A549 (cell line): Measurements from ENCODE around the gene PRR9. TPM values are rescaled to one million over a fixed set of nuclear protein-coding genes. Genes with fewer than 3 reads are reported as not detected.
"Not testable (repeated sequence)": the region's sequence is repeated elsewhere in the genome, so short reads cannot be mapped to it uniquely, and the experiment has no call there.

Source experiments
- ATAC-seq, 2 experiments: fragments of 200-7000 bp in 1 of 2; fragments of >200 bp in 1 of 2; cut with Nextera tagmentation in 1 of 2; cut with Tn5 transposase in 1 of 2; 3 replicates each; pipeline versions ENCODE4 v1.8.0 to v1.9.1; 2018 to 2020; ENCODE audit warnings: mild to moderate bottlenecking in 1 of 2, moderate library complexity in 1 of 2
- CTCF ChIA-PET: fragments of 300-600 bp; sonication (Branson Sonifier 250); formaldehyde crosslinking; extraction: SDS; loops from one replicate; lab custom pipeline; 2021; ENCODE audit warnings: antibody characterized with exemption, inconsistent platforms; lab: Yijun Ruan, JAX
- POLR2A ChIA-PET: fragments of 350-600 bp; formaldehyde crosslinking; extraction: SDS; loops from one replicate; lab custom pipeline; 2021; ENCODE audit warnings: antibody characterized with exemption, inconsistent platforms; lab: Yijun Ruan, JAX
- DNase-seq, 2 experiments: peaks; one replicate each; pipeline versions ENCODE4 v3.0.0 to v3.0.0-alpha.2; 2011 to 2016; ENCODE audit warnings: low read depth in 1 of 2, low spot score in 1 of 2
- FAIRE-seq: peaks from 2 replicates; lab custom pipeline; 2011; peaks lifted over from hg19 to GRCh38; lab: Jason Lieb, UNC
- H3K27ac ChIP-seq, 2 experiments: fragments of >200 bp; sonication (Bioruptor Twin); formaldehyde crosslinking; 3 replicates each; pipeline ENCODE4 v1.5.1; 2016 to 2017
- H3K4me1 ChIP-seq: fragments of >200 bp; sonication (Bioruptor Twin); formaldehyde crosslinking; 3 replicates; pipeline ENCODE4 v1.6.1; 2016
- H3K4me2 ChIP-seq: fragments of >200 bp; sonication (Bioruptor Twin); formaldehyde crosslinking; 3 replicates; pipeline ENCODE4 v1.6.1; 2016
- H3K4me3 ChIP-seq: fragments of >200 bp; sonication (Bioruptor Twin); formaldehyde crosslinking; 3 replicates; pipeline ENCODE4 v1.5.1; 2016
- H3K9me3 ChIP-seq: fragments of >200 bp; sonication (Bioruptor Twin); formaldehyde crosslinking; 3 replicates; pipeline ENCODE4 v1.6.1; 2016
- CBX2 ChIP-seq: fragments of 200-600 bp; sonication (generic); IDR thresholded peaks from 2 replicates; pipeline ENCODE4 v1.6.1; 2016; ENCODE audit warnings: low read depth, mild to moderate bottlenecking, borderline replicate concordance
- CBX8 ChIP-seq: fragments of 200-600 bp; sonication (generic); IDR thresholded peaks from 2 replicates; pipeline ENCODE4 v1.6.1; 2016
- EP300 ChIP-seq, 2 experiments: fragments of >200 bp; sonication (Bioruptor Twin); formaldehyde crosslinking; IDR thresholded peaks; 2 replicates in 1 of 2; 3 replicates in 1 of 2; pipeline ENCODE4 v1.6.1; 2016 to 2017
- ESRRA ChIP-seq: fragments of 150-350 bp; IDR thresholded peaks from 2 replicates; pipeline ENCODE4 v1.6.1; 2014; ENCODE audit warnings: mild to moderate bottlenecking, low read length, borderline replicate concordance
- FOSL2 ChIP-seq, 2 experiments: fragments of 450-650 bp in 1 of 2; fragments of >200 bp in 1 of 2; sonication (Bioruptor Twin) in 1 of 2; formaldehyde crosslinking; IDR thresholded peaks; 2 replicates each; pipeline versions ENCODE4 v1.5.0 to v1.6.1; 2016 to 2020; ENCODE audit warnings: mild to moderate bottlenecking in 1 of 2, moderate library complexity in 1 of 2
- JUN ChIP-seq, 2 experiments: fragments of >200 bp; sonication (Bioruptor Twin); formaldehyde crosslinking; IDR thresholded peaks; 2 replicates in 1 of 2; 3 replicates in 1 of 2; pipeline ENCODE4 v1.6.1; 2016 to 2017
- MAX ChIP-seq: IDR thresholded peaks from 2 replicates; pipeline ENCODE4 v1.6.1; 2012
- POLR2A ChIP-seq: IDR thresholded peaks from 2 replicates; pipeline ENCODE4 v1.6.1; 2012; ENCODE audit warnings: mild to moderate bottlenecking, low read length
- RAD21 ChIP-seq, 2 experiments: fragments of >200 bp in 1 of 2; sonication (Bioruptor Twin) in 1 of 2; formaldehyde crosslinking in 1 of 2; IDR thresholded peaks in 1 of 2; conservative IDR thresholded peaks in 1 of 2; 2 replicates in 1 of 2; 3 replicates in 1 of 2; pipeline ENCODE4 v1.6.1; 2012 to 2018; ENCODE audit warnings: inconsistent platforms in 1 of 2
- RARB ChIP-seq: fragments of 250-450 bp; sonication (Bioruptor Pico); IDR thresholded peaks from 2 replicates; pipeline ENCODE4 v1.8.0; 2021; ENCODE audit warnings: mild to moderate bottlenecking, moderate library complexity
- RFX5 ChIP-seq: fragments of 450-650 bp; IDR thresholded peaks from 2 replicates; pipeline ENCODE4 v1.7.1; 2014; ENCODE audit warnings: antibody characterized with exemption, mild to moderate bottlenecking, moderate library complexity
- SMC3 ChIP-seq: fragments of >200 bp; sonication (Bioruptor Twin); formaldehyde crosslinking; IDR thresholded peaks from 3 replicates; pipeline ENCODE4 v1.6.1; 2018; ENCODE audit warnings: inconsistent platforms
- TP53 ChIP-seq: fragments of 250-450 bp; sonication (Bioruptor Pico); IDR thresholded peaks from 2 replicates; pipeline ENCODE4 v1.5.0; 2021; ENCODE audit warnings: mild to moderate bottlenecking, moderate library complexity
- ZNF302 ChIP-seq: fragments of 250-450 bp; sonication (Bioruptor Pico); IDR thresholded peaks from 2 replicates; pipeline ENCODE4 v1.9.0; 2021; ENCODE audit warnings: inconsistent platforms, mild to moderate bottlenecking, moderate library complexity
- WGBS: methylation state at CpG from one replicate; pipeline ENCODE4 v1.1.6; 2017; ENCODE audit errors: missing lambda C conversion rate; 5-methylcytosine and 5-hydroxymethylcytosine counted together
- polyA plus RNA-seq, 4 experiments: library from polyadenylated mRNA; depleted of rRNA in 3 of 4; stranded (reverse); fragments of >200 nt; fragmentation: RNase III in 1 of 4; extraction: RNeasy Plus Mini Kit Qiagen cat#74134 plus additional on column Dnase treatment in 1 of 4; gene quantifications; 2 replicates in 3 of 4; 3 replicates in 1 of 4; pipeline ENCODE4 v1.2.3, GENCODE V29; 2011 to 2017
- TF ChIP-seq, protein P1 (sequence below): fragments of 250-450 bp; sonication (Bioruptor Pico); IDR thresholded peaks from 2 replicates; pipeline ENCODE4 v1.5.0; 2020; ENCODE audit warnings: low read depth, mild to moderate bottlenecking, moderate library complexity

Gene PRR9
- polyA plus RNA-seq, 2 of the 4 experiments (the other 2 are of a cell fraction) = not detected

GRCh38 chr1:153174624-153175023, 42.8 kb upstream of the PRR9 start:
- no peak overlapping the region for H3K4me2 ChIP-seq
- H3K9me3 ChIP-seq = no peaks in the 10 kb centered on the region
- ChIA-PET CTCF (interaction anchor here (0.9 kb wide), 1 partner anchor 18 kb away, joined by 3 read pairs; no protein-coding TSS in a partner anchor), POLR2A (no interaction called here)
- H3K4me3 ChIP-seq = no peak overlapping the region
- ATAC-seq = no peak
- H3K4me1 ChIP-seq = no peaks in the 10 kb centered on the region
- H3K27ac ChIP-seq = no peak overlapping the region
- TF ChIP-seq MAX (no peak), EP300 (IDR thresholded peaks at IDR 0.05) (no peak), JUN (IDR thresholded peaks at IDR 0.05) (no peak), ZNF302 (CRISPR knock-in tag) (no peak), CBX8 (no peak), RFX5 (no peak)
- TF ChIP-seq, protein P1, sequence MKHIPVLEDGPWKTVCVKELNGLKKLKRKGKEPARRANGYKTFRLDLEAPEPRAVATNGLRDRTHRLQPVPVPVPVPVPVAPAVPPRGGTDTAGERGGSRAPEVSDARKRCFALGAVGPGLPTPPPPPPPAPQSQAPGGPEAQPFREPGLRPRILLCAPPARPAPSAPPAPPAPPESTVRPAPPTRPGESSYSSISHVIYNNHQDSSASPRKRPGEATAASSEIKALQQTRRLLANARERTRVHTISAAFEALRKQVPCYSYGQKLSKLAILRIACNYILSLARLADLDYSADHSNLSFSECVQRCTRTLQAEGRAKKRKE = no peak
- no peak for DNase-seq
- no peak for FAIRE-seq

DNA sequence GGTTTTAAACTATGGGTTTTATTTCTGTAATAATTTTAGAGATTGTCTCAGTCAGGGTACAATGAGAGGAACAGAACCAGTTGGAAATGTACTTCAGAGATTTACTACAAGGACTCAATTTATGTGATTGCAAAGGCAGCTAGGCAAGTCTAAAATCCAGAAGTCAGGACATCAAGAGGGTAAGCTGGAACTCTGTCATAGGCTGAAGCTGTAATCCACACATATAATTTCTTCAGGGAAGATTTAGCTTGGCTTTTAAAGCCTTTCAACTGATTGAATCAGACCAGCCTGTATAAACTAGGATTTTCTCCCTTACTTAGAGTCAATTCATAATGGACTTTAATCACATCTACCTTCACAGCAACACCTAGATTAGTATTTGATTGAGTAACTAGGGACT, 38.5 kb upstream of the PRR9 start:
- DNase-seq = no peak
- ChIA-PET POLR2A (no interaction called here), CTCF (no interaction called here)
- Histone ChIP-seq H3K9me3 (no peaks in the 10 kb centered on the region), H3K27ac (no peak overlapping the region), H3K4me2 (no peak overlapping the region)
- FAIRE-seq = no peak
- no peak for ATAC-seq
- TF ChIP-seq CBX2 (no peak), RAD21 (conservative IDR thresholded peaks at IDR 0.05 in 1 of 2, IDR thresholded peaks at IDR 0.05 in 1 of 2) (no peak), POLR2A (no peak), JUN (IDR thresholded peaks at IDR 0.05) (no peak)
- TF ChIP-seq, all 56 proteins: peak for 0
- H3K4me3 ChIP-seq = no peak overlapping the region
- H3K4me1 ChIP-seq = no peaks in the 10 kb centered on the region

DNA sequence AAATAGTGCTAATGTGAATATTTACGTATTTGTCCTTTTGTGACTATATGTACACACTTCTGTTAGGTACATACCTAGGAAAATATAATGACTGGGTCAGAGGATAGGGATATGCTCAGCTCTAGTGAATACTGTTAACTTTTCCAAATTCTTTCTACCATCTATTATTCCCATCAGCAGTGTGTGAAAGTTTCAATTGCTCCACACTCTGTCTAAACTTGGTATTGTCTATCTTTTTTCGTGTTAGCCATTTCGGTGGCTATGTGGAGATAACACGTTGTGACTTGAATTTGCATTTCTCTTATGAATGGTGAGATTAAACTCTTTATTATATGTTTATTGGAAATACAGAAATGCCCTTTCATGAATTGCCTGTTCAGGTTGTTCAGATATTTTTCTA, 36.8 kb upstream of the PRR9 start:
- DNase-seq = no peak
- Histone ChIP-seq H3K27ac (no peak overlapping the region), H3K9me3 (no peaks in the 10 kb centered on the region), H3K4me1 (no peaks in the 10 kb centered on the region), H3K4me3 (no peak overlapping the region), H3K4me2 (no peak overlapping the region)
- ATAC-seq = no peak
- CTCF ChIA-PET = no interaction called here
- FAIRE-seq = no peak
- WGBS = 13% methylated on average over 4 of the region's 4 CpGs
- POLR2A ChIA-PET = no interaction called here
- no peak for TF ChIP-seq SMC3
- no peak for TF ChIP-seq FOSL2 (IDR thresholded peaks at IDR 0.05)
- no peak for TF ChIP-seq FOSL2 (CRISPR knock-in tag; IDR thresholded peaks at IDR 0.05)
- no peak for TF ChIP-seq POLR2A
- no peak for TF ChIP-seq JUN (IDR thresholded peaks at IDR 0.05)
- TF ChIP-seq ESRRA = no peak

GRCh38 chr1:153188301-153188700, 29.1 kb upstream of the PRR9 start:
- POLR2A ChIA-PET, DNase-seq, FAIRE-seq, H3K27ac ChIP-seq, ATAC-seq, H3K4me1 ChIP-seq, H3K4me2 ChIP-seq, H3K4me3 ChIP-seq, H3K9me3 ChIP-seq: not testable (repeated sequence)
- CTCF ChIA-PET = interaction anchor here (0.6 kb wide), 1 partner anchor 286 kb away, joined by 3 read pairs; no protein-coding TSS in a partner anchor
- WGBS = 4% methylated on average over 4 of the region's 4 CpGs

DNA sequence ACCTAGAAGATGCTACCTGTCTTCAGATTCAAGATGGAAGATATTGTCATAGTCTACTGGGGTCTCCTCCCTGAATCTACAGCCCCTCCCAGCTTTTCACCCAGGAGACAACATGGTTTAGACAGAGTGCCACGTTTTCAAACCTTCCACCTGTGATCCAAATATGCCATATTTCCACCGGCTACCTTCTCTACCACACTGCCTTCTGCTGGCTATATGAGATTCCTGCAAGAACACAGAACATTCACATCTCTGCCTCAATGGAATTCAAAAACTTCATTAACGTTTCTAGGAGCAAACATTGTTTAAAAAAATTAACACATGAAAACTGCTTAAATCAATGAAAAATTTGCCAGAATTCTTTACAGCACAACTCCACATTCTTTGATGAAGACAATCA, 27.0 kb upstream of the PRR9 start:
- ChIA-PET POLR2A (no interaction called here), CTCF (interaction anchor here (3.5 kb wide), 1 partner anchor 320 kb away, joined by 31 read pairs; no protein-coding TSS in a partner anchor)
- ATAC-seq (no peak), DNase-seq (no peak), FAIRE-seq (no peak)
- WGBS = 4% methylated on average over 3 of the region's 3 CpGs
- H3K4me1 ChIP-seq = no peaks in the 10 kb centered on the region
- H3K4me2 ChIP-seq = no peak overlapping the region
- TF ChIP-seq RAD21 (conservative IDR thresholded peaks at IDR 0.05 in 1 of 2, IDR thresholded peaks at IDR 0.05 in 1 of 2) (peak in 1 of 2 experiments; percentile 31; a peak in 1 of 5 replicates), RARB (CRISPR knock-in tag) (no peak), TP53 (no peak)
- H3K27ac ChIP-seq = no peak overlapping the region
- H3K9me3 ChIP-seq = no peaks in the 10 kb centered on the region
- no peak overlapping the region for H3K4me3 ChIP-seq
